Renal cortex interstitium (tissue), 11 donors: Measurements from ENCODE around the gene MAN1C1. TPM values are rescaled to one million over a fixed set of nuclear protein-coding genes. Genes with fewer than 3 reads are reported as not detected.
A peak's percentile ranks its signal among the peaks of the same experiment; 100 is the strongest.

ENCODE experiments used
- DNase-seq, 11 donors: peaks; one replicate each; pipeline ENCODE4 v3.0.0-alpha.2; 2013; ENCODE audit warnings: low read depth in 9 of 11, low spot score in 4 of 11; ENCODE audit errors: extremely low read depth in 1 of 11
- polyA plus RNA-seq, 3 donors: library from polyadenylated mRNA; unstranded; fragments of 120-200 nt; gene quantifications; one replicate each; pipeline ENCODE4 v1.2.1, GENCODE V29; 2013; ENCODE audit not compliant: insufficient read length in 3 of 3

MAN1C1 gene
- polyA plus RNA-seq, 3 donors, result 12.4 to 18.0 (median 14.0) TPM

DNA sequence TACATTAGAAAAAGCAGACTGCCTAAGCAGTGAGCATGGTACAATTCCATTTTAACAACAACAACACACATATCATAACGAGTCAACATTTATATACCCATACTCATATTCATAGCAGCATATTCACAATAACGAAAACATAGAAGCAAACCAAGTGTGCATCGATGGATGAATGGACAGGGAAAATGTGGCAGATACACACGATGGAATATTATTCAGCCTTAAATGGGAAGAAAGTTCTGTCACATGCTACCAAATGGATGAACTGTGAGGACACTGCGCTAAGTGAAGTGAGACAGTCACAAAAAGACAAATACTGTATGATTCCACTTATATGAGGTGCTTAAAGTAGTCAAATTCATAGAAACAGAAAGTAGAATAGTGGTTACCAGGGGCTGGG, 9.5 kb upstream of the MAN1C1 start:
- DNase-seq, result no peak

DNA sequence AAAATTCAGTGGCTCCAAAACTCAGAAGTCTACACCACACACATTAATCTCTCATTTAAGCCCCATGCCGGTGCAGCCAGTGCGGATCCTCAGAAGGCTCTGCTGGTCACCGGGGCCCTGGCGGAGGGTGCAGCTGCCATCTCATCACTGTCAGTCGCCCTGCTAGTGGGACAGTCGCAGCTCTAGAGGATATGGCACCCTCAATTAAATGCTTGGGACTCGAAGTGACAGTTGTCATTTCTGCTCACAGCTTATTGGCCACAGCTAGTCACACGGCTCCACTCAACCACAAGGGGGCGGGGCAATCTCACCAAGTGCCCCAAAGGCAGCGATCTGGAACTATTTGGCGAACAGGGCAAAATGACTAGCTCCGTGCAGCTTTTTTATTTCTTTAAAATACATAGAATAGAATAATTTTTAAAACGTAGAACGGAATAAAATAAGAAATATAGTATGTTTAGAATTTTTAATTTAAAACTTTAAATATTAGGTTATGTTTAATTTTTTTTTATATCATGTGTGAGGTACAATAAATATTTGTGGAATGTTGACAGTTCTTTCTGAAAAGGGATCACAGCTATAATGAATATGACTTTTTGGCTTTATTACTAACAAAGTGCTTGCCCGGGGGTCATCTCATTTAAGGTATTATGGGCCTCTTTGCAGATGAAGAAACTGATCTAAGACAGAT, 8.0 kb upstream of the MAN1C1 start:
- peak in 8 of 11 donors; percentile 55 to 80 (median 64) for DNase-seq

DNA sequence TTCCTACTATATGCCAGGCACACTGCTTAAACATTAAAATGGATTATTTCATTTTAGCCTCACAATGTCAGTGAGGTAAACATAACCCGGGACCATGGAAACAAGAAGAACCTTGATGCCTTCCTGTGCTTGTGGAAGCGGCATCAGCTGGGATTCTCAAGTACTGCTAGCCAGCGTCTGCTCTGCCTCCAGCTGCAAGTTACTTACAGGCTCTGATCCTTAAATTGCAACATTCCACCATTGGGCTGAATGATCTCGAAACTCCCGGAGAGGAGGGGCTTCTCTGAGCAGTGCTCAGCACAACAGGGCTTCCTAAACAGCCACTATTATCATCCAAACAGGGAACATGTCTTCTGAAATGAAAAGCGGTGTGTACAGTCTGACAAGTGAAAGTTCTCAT, 6.7 kb upstream of the MAN1C1 start:
- DNase-seq, result no peak

DNA sequence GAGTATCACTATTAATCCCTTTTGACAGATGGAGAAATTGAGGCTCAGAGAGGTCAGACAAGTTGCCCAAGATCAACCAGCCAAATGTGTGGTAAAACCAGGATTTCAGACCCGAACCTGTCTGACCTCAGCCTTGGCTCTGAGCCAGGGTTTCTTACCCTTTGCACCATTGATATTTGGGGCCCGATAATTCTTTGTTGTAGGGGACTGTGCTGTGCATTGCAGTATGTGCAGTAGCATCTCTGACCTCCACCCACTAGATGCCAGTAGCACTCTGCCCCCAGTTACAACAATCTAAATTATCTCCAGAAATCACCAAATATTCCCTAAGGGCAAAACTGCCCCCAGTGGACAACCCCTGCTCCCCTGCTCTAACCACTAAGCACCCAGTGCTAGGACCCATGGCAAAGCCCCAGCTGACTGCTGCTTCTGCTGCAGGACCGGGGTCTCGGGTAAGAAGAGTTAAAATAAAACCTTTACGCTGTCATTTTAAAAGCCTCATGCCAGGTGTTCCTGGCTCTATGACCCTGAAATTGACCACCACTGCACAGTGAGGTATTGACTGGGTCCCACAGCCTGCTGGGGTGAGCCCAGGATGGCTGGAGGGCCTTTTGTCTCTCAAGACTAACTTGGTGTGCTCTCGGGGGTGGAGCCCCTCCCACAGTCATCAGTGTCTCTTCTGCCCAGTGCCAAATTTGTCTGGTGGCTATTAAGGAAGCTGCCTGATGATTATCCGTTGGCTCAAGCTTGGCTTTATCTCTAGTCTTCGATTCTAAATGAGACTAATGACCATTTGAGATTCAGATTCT, 5.6 kb upstream of the MAN1C1 start:
- DNase-seq, result no peak

DNA sequence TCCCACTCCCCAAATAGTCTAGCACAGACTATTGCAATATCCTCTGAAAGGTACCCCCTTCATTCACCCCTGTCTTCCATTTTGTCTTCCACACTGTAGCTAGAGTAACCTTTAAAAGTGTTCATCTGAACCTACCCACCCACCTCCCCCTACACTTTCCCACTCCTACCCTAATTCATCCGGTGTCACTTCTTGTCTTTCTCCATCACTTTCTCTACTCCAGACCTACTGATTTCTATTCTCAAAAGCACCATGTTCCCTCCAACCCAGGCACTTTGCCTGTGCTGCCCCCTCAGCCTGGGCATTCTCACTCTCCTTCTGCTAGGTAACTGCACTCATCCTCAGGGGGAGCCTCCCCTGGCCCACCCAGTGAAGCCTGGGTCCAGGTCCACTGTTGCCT, 4.7 kb upstream of the MAN1C1 start:
- no peak for DNase-seq

DNA sequence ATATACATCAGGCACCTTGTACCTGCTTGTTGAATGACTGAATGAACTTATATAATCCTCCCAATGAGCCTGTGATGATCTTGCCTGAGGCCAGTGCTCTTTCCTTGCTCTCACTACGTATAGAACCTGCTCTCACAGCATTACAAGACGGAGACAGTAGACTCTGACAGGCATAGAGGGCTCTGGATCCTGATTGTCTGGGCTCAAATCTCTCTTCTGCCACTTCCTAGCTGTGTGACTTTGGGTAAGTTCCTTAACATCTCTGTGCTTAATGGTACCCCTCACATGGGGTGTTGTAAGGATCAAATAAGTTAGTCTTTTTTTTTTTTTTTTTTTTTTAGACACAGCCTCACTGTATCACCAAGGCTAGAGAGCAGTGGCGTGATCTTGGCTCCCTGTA, 4.2 kb upstream of the MAN1C1 start:
- no peak for DNase-seq

DNA sequence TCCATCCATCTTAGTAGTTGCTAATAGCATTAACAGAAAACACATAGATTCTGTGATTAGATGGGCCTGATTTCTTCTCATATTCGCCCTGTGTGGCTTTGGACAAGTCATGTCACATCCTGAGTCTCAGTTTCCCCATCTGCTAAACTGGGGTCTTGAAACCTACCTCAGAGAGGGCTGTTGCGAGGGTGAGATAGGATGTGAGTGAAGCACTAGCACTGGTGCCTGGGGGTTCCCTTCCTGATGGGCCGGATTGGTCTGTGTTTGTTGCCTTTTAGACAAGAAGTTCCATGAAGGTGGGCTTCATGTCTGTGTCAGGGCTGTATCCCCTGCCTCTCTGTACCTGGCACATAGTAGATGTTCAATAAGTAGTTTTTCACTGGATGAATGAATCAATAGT, 3.5 kb upstream of the MAN1C1 start:
- DNase-seq, result no peak

DNA sequence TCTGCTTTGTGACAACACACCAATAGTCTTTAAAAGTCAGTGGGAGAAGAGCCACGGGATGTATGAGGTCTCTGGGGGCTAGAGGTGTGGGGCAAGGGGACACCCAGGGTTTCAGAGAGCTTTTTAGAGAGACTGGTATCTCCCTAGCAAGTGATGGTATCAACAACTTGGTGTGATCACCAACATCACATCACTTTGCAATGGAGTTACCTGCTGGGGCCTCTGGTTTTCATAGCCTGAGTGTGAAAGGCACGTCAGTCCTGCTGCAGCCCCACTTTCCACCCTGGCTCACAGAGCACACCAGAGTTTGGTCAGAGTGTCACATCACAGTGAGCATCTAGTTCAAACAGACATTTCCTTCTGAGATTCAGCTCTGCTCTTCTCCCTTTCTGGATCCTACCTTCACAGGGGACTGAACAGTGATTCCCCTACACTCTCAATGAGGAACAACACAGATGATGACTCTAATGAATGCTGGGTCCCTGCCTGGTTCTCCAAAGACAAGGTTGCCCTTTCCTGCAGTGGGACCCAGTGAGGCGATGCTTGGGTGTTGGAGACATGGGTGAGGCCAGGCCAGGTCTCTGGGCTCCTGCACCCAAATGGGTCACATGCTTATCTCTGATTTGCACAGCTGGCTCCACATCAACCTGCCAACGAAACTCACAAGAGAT, 2.0 kb upstream of the MAN1C1 start:
- DNase-seq, result no peak

DNA sequence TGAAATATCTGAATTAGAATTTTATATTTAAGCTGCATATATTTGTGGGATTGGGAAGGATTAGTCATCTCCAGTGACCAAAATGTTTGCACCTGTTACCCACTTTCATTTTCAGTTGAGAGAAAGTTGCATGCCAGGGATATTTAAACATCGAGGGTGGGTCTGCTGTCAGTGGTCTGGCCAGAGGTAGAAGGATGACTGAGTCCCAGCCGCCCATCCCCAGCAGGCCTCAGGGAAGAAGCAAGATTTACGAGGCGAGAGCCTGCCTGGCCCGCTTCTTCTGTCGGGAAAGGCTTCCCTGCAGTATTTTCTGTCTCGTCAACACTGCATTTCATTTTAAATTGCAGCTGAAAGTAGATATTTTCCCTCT, 1.4 kb upstream of the MAN1C1 start:
- DNase-seq, result no peak

DNA sequence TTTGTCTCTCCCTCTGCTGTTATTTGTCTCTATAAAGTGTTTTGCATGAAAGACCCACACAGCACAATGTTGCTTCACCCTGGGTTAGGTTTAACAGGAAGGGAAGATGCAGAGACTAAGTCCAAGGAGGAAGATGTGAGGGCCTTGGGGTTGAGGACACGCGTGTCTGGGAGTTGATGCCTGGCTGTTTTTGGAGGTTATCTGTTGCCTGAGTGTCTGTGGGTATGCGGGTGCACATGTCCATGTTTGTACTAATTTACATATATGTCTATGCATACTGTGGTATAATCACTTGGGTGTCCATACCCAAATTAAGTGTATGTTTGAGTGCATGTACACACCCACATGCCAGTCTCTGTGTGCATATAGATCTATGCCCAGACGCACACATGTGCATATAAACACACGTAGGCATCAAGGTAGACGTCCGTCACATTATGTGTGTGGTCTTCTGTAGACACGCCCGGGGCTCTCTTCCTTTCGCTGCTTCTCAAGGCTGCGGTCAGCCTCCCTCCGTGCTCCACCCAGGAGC, 962 bp upstream of the MAN1C1 start:
- no peak for DNase-seq

DNA sequence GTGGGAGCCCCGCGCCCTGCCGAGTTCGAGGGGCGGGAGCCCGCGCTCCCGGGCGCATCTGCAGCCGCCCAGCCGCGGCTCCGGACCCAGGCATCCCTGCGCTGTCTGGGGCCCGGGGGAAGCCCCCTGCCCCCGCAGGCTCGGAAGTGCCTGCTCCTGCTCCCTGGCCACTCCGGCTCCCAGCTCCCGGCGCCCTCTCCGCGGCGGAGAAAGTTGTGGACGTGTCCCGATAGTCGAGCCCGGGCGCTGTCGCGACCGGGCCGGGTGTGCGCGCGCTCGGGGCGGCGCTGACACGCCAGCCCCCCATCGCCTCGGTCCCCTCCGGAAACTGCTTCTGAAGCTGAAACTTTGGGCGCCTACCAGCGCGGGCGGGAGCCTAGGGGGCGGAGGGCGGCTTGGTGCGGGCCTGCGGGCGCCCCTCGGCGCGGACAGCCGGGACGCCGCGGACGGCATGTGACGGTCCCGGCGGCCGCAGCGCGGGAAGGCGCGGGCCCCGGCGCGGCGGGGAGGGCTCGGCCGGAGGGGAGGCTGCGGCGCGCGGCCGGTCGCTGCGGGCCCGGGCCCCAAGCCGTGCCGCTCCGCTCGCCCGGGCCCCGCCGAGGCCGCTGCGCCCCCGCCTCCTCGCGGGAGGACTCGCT, 515 bp downstream of the MAN1C1 start:
- DNase-seq, result no peak

DNA sequence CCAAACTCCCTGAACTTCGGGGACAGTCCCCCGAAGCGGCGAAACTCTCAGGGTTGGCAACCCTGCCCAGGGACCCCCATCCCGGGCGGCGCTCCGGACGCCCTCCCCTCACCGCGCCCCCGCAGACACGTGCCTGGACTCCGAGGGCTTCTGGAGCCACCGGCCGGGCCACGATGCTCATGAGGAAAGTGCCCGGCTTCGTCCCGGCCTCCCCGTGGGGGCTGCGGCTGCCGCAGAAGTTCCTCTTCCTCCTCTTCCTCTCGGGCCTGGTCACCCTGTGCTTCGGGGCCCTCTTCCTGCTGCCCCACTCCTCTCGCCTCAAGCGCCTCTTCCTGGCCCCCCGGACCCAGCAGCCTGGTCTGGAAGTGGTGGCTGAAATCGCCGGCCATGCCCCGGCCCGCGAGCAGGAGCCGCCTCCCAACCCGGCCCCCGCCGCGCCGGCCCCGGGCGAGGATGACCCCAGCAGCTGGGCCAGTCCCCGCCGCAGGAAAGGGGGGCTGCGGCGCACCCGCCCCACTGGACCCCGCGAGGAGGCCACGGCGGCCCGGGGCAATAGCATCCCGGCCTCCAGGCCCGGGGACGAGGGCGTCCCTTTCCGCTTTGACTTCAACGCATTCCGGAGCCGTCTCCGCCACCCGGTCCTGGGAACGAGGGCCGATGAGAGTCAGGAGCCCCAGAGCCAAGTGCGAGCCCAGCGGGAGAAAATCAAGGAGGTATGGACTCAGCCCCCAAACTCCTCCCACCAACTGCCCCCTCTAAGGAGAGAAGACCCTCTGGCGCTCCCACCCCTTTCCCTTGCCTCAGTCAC, 1.2 kb downstream of the MAN1C1 start:
- no peak for DNase-seq

DNA sequence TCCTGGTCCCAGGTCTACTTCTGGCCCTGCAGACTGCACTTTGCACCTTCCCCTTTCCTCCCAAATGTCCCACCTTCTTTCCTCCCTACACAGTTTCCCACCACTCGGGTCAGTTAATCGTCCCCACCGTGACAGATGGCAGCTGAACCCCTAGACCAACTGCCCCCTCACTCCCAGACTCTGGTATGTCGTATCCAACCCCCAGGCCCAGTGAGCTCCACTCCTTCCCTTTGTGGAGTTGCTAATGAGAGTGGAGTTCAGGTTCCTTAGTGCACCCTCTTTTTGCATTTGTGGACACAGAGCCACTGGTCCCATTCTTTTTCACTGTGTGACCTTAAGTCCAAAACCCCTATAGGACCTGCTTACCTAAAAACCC, 1.8 kb downstream of the MAN1C1 start:
- DNase-seq, result no peak

DNA sequence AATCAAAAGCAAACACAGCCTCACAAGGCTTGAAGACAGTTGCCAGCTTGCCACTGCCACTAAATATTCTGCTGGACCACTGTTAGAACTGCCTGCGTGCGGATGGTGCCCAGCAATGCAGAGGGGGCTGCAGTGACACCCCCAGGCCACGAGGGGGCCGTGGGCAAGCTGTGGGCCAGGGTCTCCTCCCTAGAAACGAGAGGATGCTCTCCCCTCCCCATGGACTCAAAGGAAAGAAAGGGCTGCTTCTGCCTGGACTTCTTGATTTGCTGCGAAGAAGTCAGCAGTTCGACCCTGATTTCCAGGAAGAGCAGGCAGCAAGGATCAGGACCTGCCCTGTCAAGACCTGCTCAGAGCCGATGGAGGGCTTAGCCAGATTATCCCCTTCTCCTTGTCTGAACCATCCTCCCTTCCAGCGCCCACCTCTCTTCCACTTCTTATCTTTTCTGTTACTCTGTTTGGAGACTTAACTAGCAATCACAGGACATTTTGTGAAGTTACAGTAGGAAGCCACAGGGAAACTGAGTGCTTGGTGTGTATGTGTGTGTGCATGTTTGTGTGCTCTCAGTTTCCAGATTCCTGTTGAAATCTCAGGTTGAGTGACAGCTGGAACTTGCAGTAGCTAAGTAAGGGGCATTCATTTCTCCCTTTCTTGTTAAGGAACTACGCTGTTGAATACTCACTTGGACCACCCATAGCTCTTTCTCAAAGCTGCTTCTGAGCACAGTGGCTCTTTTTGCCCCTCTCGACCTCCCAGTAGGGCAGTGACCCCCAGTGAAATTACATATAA, 2.7 kb downstream of the MAN1C1 start:
- no peak for DNase-seq

DNA sequence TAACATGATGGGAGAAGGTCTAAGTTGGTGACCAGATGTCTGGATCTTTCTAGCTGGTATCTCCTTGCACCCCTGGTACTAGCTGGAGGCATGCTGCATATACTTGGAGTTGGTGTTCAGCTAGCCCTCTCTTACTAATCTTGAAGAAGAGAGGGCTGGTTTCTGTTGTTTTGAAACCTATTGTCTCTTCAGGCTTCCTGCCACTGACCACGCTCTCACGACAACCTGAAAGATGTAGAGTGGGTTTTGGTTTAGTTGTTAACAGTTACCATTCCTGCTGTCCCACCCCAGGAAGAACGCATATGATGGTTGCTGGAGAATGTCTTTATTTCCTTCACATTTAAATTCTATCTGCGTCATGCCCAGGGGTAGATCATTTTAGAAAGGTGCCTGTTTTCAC, 3.6 kb downstream of the MAN1C1 start:
- no peak for DNase-seq

DNA sequence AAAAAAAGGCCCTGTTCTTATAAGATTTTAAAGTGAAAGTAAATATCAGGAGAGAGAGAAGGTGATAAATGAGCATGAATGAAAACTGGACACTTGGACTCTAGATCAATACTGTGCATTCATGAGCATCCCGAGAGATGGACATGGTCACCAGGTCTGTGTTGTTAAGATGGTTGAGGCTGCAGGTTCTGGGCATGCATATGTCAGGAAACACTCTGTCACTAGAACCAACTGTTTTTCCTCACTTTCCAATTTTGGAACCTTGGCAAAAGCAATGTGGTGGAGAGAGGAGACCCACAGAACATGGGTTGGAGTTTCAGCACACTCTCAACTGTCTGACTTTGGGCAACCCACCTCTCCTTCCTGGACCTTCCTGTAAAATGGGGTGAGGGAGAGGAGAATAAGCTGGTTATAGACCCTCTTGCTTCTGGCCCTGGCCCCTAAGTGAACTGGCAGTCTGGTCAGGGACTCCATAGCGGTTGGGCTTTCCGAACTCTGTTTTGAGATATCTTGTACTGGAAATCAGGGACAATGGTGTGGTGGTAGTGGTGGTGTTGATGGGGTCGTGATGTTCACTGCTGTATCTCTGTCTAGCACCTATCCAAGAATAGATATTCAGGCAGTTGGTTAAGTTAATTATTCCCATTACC, 4.2 kb downstream of the MAN1C1 start:
- DNase-seq, result no peak

DNA sequence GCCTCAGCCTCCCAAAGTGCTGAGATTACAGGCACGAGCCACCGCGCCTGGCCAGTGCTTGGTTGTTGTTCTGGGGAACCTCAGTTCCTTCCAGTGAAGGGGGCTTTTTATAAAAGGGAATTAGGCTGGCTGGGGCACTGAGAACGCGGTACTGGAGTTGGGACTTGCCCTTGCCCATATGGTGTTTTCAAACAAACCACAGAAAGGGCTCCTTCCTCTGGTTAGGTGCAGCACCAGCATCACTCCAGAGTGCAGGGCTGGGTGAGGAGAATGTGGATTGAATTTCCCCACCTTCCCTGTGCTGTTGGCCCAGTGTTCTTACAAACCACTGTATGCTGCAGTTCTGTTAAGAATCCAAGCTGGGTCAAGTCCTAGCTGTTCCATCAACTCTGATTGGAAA, 5.3 kb downstream of the MAN1C1 start:
- DNase-seq, result no peak

DNA sequence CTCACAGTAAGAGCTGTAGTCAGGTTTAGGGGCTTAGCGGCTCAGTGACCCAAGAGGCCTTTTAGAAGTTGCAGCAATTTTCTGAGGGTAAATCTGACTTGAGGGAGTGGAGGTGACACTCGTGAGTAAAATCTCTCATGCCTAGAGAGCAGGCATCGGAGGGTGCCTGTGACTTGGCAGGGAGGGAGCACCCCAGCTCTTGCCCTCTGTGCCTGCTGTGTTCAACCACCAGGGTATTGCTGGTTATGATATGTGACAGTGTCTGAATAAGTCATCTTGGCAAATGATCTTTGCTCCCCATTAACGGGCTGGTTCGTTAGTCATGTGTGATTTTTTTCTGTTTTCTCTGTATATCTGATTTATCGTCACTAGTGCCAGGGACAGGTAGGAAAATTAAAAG, 5.9 kb downstream of the MAN1C1 start:
- no peak for DNase-seq
